CD4-positive, alpha-beta T cell treated with Interleukin-12 subunit alpha and Interleukin-12 subunit beta, for 1 hour (primary cell): Measurements from ENCODE around the gene SDCCAG8.

ENCODE experiments used
- DNase-seq: peaks from one replicate; pipeline ENCODE4 v3.0.0-alpha.2; 2020

SDCCAG8 gene

DNA sequence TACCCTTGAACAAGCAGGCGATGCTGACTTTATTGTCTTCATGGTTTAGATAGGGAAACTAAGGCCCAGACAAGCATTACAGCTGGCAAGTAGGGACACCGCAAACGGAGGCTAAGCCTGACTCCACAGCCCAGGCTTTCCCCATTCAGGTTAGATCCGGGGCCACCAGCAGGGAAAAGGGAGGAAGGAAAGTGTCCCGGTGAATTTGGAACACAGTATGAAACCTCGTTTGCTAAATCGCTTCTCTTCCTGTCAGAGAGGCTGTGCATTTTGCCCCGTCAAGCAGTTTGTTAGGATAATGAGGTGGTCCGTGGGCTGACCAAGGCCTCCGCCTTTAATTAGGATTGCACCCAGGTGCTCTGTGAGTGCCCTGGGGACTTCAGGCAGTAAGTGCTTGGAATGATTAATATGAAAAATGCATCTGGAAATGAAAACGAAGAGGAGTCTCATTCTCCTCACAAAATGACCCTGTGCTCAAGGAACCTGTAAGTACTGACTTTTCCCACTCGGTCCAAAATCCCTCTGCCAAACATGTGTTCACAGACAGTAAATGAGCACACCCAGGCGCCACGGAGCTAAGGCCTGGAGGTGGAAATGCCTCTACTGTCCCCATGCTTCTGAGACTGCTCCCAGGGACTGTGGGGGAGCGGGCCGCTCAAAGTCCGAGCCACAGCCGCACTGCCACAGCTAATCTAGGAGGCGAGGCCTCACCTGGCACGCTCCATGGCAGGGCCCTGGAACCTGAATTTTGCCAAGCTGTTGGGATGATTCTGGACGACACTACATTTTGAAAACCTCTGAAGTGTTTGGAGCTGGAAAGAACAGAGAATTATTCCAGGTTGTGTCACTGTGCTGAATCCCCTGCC is 234.1 kb downstream of the SDCCAG8 start:
- no peak for DNase-seq

DNA sequence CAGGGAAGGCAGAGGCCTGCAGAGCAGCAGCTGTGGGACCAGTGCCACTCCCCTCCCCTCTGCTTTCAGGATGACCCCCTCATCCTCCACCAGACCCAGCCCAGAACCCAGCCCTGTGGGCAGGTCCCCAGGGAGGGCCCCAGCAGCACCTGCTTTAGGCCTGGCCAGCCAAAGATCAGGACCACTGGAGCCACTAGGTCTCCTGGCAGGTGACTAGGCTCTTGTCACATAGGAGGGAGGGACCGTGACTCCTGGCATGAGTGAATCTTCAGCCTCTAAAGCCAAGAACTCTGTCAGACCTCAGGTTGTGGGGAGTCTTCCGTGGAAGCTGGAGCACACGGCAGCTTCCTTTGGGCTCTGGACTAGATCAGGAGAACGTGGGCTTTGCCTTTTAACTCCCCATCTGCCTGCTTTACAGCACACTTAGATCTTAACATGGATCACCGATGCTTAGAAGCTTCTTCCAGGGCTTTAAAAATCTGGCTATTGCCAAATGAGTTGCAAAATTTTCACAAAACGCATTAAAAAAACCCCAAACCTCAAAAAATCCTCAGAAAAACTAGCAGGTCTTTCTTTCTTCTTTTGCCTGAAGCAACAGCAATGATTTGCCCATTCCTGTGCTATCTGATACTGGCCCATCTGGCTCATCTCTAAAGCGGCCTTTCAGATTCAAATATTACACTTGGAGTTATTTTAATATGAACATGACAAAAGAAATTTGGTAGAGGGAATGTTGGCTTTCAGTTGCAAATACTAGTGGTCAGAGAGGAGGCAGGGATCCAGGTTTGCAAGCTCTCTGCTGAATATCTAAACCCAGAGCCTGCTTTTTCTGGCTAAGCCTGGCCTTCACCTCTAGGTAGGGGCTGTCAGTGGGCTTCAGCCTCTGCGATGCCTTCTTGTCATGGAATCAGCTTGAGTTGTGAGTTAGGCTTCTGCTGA is 235.2 kb downstream of the SDCCAG8 start:
- no peak for DNase-seq

DNA sequence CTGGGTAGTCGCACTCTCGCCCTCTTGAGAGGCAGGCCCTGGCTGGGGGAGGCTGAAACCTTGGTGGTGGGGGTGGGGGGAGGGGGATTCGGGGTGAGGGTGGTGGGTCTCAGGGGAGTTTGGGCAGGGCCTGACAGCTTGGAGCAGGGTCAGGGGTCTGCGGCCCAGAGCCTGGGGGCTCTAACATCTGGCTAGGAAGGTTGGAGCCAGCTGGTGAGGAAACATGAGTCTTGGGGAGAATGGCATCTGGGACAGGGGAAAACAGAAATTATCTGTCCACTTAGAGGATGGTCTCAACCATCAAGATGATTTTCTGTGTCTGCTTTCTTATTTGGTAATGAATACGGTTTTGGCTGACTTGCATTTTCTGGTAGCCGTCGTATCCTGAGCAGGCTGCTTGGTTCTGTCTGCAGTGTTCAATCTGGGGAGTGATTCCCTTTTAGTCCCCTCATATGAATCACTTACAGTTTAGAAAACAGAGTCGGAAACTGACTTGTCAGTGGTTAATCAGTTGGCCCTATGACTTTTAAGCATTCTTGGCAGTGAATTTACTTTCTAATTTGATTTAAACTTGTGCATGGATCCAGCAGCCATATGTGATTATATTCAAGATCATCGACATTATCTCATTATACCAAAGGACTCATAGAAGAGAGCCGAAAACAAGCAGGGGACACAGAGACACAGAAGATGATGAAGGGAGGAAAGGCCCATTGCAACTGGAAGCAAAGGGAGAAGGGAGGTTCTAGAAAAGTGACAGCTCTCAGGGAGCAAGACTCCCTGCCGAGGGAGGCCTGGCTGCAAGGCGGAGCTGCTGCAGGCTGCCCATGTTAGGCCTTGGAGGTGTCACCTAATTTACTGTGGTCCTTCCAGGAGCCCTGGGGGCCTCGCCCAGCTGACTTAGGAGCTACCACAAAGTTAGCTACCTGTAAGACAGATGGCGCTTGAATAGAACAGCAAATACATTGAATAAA is 237.6 kb downstream of the SDCCAG8 start:
- DNase-seq = no peak

DNA sequence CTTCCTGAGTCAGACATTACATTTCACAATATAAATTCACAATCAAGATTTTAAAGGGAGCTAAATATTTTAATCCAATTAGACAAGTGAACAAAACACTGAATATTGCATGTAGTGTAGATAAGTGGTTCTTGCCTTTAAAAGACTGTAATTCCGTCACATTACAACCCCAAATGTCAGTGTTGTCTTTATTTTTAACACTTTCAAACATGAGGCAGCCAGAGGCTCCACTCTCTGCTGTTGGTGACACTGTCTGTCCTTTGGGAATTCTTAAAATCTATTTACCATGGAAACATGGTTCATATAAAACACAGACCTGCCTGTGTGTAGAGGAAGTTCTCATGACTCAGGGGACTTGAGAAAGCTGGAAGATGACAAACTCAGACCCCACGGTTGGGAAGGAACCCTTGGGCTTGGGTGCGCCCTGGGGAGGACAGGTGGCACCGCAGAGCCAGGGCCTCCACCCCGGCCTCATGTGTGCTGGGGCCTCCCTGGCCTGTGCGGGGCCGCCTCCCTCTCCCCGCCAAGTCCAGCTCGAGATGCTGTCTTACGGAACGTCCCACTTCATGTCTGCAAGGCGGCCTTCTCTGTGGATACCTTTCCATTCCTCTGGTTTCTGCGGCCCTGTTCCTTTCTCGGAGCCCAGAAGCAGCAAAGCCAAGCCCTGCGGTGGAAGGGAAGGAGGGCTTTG is 239.0 kb downstream of the SDCCAG8 start:
- DNase-seq = no peak

DNA sequence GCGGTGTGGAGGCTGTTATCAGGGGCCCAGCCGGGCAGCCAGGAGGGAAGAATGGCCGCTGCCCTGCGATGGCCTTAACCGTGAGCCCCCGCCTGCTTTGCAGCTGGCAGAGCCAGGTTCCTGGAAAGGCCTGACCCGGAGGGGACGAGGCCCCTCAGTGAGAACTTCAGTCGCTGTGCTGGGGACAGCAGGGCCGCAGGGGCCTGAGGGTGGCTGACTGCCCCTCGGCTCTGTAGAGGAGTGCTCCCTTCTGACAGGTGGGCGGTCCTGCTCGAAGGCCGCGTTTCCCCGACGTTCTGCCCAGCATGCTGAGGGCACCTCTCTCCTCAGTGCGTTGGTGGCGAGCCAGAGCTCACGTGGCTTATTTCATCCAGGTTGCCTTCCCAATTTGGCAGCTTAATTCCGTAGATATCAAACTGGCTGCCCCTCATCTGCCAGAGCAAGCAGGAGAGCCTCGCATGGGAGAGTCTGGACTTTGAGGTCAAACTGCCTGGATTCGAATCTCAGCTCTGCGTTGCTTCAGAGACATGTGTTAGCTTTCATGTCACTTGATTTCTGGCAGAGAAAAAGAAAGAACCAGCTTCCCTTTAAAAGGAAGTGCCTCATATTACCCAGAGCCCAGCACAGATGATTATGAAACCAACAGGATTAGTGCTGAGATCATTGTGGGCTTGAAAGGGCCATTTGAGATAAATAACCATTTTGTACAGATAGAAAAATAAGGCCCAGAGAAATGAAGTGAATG is 239.8 kb downstream of the SDCCAG8 start:
- DNase-seq = no peak

DNA sequence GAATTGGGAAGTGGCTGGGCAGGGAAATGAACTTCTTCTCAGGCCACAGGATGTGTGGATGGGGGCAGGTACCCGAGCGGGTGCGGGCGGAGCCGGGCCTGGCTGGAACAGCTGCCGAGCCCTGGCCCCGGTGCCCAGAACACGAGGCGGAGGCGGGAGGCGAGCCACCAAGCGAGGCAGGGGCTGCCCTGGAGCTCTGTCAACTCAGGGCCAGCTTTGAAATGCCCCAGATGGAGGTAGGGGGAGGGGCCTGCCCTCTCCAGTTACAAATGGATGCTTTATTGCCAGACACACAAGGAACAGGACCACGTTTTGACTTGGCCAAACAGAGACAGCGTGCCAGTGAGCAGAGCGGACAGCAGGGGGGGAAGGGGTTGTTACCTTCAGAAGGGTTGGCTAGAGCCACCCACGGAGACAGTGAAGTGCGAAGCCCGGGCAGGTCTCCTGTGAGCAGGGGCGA is 240.4 kb downstream of the SDCCAG8 start:
- no peak for DNase-seq

DNA sequence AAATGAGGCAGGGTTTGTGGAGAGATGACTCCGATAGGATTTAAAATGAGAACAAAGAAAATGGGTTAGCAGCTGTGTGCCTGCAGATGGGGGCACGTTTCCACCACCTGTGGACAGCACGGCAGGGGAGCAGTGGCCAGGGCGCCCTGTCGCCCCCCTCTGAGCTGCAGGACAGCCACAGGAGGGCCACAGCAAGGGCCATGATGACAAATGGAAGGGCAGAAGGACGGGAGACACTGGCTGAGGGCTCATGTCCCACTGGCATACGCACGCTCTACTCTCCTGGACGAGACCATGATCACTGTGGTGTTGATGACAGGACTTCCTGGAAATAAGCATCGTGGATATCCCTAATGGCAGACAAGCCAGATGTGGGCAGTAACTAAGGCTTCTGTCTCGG is 241.0 kb downstream of the SDCCAG8 start:
- no peak for DNase-seq

DNA sequence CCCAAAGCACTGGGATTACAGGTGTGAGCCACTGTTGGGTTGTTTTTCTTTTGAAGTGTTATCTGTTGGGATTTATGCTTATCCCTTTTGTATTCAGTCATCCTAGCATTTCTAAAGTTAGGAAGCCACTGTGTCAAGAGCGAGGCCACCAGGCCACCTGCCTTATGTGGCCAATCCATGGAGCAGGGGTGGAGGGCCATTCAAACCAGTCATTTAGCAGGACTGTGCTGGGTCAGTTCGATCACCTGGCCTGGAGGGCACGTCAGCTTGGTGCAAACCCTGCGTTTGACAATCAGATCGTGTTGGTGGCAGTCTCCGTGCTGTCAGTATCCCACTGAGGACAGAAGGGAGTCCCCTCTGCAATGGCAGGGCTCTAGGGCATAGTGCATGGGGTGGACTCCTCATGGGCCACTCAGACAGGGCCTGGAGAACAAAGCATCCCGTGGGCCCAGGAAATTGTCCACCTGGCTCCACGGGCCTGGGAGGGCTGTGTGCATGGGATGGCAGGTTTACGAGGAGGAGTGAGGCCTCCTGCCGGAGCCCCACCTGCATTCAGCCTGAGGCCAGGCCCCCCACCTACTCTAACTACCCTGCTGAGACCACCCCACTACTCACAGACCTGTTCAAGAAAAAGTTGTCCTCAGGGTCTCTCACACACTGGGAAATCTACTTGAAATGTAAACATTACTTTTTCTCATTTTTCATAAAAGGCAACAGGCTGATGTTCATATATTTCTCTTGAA is 242.3 kb downstream of the SDCCAG8 start:
- no peak for DNase-seq

DNA sequence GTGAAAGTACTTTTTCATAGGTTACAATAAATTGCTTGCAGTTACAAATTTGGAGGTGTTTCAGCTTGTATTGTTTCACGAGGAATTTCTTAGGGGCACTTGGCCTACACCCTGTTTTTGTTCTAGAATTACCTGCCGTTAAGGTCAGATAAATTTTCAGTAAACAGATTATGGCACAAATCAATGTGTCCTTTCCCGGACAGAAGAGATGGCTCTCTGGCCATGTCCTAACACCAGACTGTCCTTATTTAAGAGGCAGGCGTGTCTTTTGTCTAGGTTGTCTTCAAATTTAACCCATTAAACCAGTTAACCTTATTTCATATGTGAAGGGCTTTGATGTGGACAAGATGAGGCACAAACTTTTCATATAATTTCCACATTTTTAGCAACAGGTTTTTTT is 243.4 kb downstream of the SDCCAG8 start:
- DNase-seq = no peak

DNA sequence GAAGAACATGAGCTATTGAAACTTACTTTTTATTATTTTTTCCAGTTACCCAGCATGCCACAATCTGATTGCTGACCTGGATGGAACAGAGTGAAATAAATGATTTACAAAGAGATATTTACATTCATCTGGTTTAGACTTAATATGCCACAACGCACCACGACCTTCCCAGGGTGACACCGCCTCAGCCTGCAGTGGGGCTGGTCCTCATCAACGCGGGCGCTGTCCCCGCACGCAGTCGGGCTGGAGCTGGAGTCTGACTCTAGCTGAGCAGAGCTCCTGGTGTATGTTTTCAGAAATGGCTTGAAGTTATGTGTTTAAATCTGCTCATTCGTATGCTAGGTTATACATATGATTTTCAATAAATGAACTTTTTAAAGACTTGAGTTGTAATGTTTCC is 243.9 kb downstream of the SDCCAG8 start:
- no peak for DNase-seq

DNA sequence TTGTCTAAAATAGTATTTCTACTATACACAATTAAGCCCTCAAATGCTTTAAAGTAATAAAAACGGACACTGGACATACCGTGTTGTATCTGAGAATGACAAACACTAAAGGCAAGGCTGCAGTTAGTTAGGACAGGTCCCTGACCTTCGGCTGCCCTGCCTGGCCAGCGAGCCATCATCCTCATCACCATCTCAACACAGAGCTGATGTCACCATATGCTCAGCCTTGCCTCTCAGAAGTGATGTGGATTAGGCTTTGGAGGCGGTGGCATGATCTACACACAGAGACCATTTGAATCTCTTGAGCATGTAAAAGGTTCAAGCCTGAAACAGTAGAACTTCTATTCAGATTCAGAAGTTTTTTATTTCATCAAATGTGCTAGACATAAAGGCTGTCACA is 244.7 kb downstream of the SDCCAG8 start:
- no peak for DNase-seq

DNA sequence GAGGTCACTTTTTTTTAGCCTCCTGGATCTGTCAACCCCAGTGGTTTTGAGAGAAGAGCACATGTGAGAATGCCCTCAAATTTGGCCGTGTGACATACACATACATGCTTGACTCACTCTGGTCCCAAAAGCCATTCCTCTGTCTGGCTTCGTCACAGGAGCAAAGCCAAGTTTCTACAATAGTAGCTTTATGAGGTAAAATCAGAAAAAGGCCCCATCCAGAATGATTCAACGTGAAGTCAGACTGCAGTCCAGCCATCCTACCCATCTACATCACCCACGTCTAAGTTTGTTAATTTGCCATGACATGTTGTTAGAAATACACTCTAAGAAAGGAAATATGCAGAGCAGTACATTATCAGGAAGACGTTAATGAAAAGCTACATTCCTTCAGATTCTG is 245.2 kb downstream of the SDCCAG8 start:
- no peak for DNase-seq

DNA sequence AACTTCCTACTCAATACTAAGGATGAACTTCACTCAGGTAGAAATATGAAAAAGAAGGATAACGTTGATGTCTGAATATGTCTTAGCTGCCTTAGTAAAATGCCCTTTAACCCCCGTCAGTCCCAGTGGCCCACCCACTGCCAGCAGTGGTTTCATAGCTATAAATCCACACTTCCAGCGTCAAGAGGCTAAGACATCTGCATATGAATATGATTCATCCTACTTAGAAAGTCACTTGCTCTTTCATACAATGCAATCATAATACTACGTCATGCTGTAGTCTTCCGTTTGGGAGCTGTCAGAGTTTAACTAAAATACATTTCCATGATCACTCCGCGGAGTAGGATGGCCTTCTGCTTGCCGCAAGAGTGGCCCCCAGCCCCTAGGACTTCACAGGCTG is 247.3 kb downstream of the SDCCAG8 start:
- DNase-seq = no peak

DNA sequence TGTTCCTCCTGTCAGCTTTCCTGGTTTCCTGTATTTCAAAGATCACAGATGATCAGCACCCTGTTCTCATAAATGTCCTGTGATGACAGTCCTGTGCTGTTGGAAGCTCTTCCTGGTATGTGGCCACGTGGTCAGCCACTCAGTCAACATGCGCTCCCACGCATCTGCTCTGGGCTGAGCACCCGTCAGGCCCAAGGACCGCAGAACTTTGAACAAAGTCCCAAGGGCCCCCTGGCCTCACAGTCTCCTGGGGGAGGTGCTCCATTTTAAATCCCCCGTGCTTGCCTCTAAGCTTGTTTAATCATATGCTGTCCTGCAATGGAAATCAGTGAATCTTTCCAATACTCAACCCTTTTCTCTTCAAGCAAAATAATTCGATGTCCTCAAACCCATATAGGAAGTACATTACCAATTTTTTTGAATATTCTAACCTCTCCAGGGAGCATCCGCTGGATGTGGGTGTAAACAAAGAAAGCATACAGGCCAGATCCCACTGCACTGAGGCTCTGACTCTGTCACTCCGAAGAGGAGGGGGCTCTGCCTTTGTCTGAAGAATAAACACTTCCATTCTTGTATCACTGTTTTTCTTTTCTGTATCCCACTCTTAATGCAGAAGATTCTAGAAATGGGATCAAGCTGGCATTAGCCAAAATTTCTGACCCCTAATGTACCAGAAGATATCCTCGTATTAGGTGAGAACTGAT is 250.3 kb downstream of the SDCCAG8 start:
- no peak for DNase-seq

DNA sequence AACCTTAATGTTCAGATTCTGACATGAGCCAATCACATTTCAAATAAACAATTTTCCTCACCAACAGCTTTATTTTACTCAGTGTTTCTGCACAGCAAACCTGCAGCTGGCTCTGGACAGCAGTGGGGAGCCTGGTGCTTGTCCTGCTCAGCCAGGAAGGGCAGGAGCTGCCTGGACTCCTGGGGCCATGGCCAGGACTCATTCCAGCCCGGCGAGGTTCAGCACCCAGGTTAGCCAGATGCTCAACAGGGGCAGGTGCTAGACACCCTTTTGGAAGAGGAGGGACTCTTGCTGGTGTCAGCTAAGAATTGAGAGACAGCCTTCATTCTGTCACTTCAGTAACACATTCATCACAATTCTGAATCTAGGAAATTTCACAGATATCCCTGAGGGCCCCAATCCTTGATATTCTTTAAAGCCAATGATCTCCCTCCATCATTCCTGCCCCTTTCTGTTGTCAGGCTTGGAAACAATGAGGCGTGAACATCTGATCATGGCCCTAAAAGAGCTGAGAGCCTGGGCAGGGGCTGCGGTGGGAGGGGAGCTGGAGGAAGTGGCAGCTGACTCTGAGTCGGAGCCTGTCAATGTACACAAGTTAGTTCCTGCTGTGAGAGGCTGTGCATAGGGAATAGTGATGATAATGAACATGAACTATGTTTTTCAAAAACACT is 251.3 kb downstream of the SDCCAG8 start:
- no peak for DNase-seq

DNA sequence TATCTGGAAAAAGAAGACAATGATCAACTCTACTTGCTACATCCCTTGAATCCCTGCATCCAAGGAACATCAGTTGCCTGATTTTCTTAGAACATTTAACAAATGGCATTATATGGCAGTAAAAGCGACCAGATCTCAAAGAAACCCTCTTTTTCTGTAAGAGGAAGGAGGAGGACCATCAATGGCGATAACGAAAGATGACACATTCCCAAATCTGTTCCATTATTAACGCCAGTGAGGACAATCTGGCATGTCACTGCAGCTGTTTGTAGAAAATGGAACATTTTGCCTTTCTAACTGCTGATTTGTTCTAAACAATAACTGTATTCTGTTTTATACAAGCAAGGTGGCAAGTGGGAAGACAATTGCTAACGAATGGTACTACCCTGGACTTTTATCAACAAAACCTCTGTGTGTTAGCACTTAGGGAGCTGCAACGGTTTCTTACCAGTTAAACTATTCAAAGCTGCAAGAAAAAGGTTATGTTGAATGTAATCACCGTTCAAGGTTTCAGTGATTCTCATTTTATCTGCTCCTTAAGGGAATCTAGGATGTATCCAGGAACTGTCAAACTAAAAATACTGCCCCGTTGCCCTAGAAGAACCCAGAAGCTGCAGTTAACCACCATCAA is 251.9 kb downstream of the SDCCAG8 start:
- no peak for DNase-seq

DNA sequence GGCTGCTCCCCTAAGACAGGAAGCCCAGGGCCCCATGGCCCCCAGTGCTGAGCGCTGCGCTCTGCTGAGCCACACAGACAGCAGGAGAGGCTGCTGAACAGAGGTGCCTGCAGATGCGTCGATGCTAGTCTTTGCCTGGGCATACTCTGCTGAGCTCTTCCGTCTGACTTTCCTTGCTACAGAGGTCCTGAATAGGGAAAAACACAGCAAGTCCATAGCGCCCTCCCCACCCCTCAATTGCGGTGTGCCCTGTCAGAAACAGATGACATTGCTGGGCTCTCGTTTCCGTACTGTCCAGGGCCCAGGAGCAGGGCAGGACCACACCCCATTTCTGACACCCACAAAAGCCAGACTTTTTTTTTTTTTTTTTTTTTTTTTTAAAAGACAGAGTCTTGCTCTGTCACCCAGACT is 252.5 kb downstream of the SDCCAG8 start:
- peak; percentile 38 for DNase-seq

DNA sequence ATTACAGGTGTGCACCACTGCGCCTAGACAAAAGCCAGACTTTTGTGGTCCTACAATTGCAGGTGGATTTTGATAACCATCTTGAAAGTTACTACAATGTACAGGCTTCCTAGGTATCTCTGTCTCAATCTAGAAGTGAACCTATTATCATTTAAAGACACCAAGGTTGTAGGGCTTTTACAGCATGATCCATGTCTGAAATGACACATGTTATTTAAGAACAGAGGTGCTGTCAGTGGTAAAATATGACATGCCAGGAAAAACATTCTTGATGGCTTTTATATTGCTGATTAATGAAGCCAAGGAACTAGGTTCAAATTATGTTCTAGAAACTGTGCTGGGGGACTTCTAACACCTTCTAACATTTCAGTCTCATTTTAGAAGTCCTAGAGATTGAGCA is 253.1 kb downstream of the SDCCAG8 start:
- no peak for DNase-seq

DNA sequence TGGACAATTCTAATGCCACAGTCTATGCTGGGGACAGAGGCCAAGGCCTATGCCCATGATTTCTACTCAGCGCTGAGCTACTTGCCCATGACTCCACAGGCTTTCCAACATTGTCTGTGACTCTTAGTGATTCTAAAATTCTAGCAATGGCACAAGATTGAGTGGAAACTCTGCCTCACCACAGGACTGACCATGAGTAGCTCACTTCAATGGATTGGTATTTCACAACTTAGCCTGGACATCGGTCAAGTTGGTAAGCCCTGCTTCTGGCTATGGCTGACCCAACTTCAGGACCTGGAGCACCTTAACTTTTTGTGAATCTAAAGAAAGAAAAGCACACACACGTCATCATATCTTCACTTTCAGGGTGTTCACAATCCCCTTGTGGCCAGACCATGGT is 255.1 kb downstream of the SDCCAG8 start:
- no peak for DNase-seq
